Neuronal stem cell (in vitro differentiated cells): ENCODE measurements around the gene STAB1.
A peak's percentile ranks its signal among the peaks of the same experiment; 100 is the strongest.

ENCODE experiments used
- DNase-seq: peaks from one replicate; pipeline ENCODE4 v3.0.0-alpha.2; 2013; ENCODE audit warnings: low spot score
- H2AFZ ChIP-seq: one replicate; pipeline ENCODE4 v1.6.1; 2013; ENCODE audit warnings: mild to moderate bottlenecking, low read length, inconsistent platforms
- H2AK5ac ChIP-seq: 2 replicates; pipeline ENCODE4 v1.6.1; 2013; ENCODE audit warnings: low read depth, mild to moderate bottlenecking, inconsistent platforms, low read length, moderate library complexity, mixed read lengths
- H2BK120ac ChIP-seq: 2 replicates; pipeline ENCODE4 v1.6.1; 2013; ENCODE audit warnings: low read depth, mild to moderate bottlenecking, inconsistent platforms, low read length, moderate library complexity, mixed read lengths
- H2BK12ac ChIP-seq: one replicate; pipeline ENCODE4 v1.6.1; 2013; ENCODE audit warnings: low read length, inconsistent platforms
- H2BK15ac ChIP-seq: 2 replicates; pipeline ENCODE4 v1.6.1; 2013; ENCODE audit warnings: mild to moderate bottlenecking, low read length, inconsistent platforms, mixed read lengths
- H2BK5ac ChIP-seq: one replicate; pipeline ENCODE4 v1.6.1; 2013; ENCODE audit warnings: inconsistent platforms, mild to moderate bottlenecking, low read length, moderate library complexity
- H3K14ac ChIP-seq: one replicate; pipeline ENCODE4 v1.6.1; 2013; ENCODE audit warnings: low read length, inconsistent platforms
- H3K18ac ChIP-seq: 2 replicates; pipeline ENCODE4 v1.6.1; 2013; ENCODE audit warnings: low read length, inconsistent platforms
- H3K23ac ChIP-seq: 2 replicates; pipeline ENCODE4 v1.6.1; 2013; ENCODE audit warnings: low read depth, mild to moderate bottlenecking, mixed read lengths, low read length, inconsistent platforms; ENCODE audit not compliant: poor library complexity
- H3K27ac ChIP-seq: replicated peaks from 3 replicates; pipeline ENCODE4 v1.5.1; 2013; ENCODE audit warnings: low read length, inconsistent platforms
- H3K27me3 ChIP-seq, 3 experiments: 2 replicates each; pipeline ENCODE4 v1.6.1; 2013; ENCODE audit warnings: low read length in 3 of 3, mild to moderate bottlenecking in 2 of 3, inconsistent platforms in 1 of 3, low read depth in 1 of 3, mixed read lengths in 1 of 3, moderate library complexity in 1 of 3; ENCODE audit not compliant: control insufficient read depth in 3 of 3, insufficient read depth in 3 of 3
- H3K36me3 ChIP-seq, 2 donors: replicated peaks in 1 of 2; 2 replicates each; pipeline ENCODE4 v1.6.1; 2013; ENCODE audit warnings: low read length in 2 of 2; ENCODE audit not compliant: control insufficient read depth in 2 of 2, insufficient read depth in 2 of 2
- H3K4ac ChIP-seq: 2 replicates; pipeline ENCODE4 v1.6.1; 2013; ENCODE audit warnings: inconsistent platforms, mild to moderate bottlenecking, low read length, moderate library complexity
- H3K4me1 ChIP-seq, 2 donors: 1 replicate in 1 of 2; 2 replicates in 1 of 2; pipeline ENCODE4 v1.6.1; 2013; ENCODE audit warnings: low read length in 2 of 2, low read depth in 1 of 2; ENCODE audit not compliant: control insufficient read depth in 2 of 2, insufficient read depth in 1 of 2
- H3K4me2 ChIP-seq: one replicate; pipeline ENCODE4 v1.6.1; 2013; ENCODE audit warnings: mild to moderate bottlenecking, low read length, inconsistent platforms; ENCODE audit not compliant: insufficient read depth, poor library complexity, severe bottlenecking
- H3K4me3 ChIP-seq, 2 donors: 2 replicates each; pipeline ENCODE4 v1.5.1; 2013; ENCODE audit warnings: low read length in 2 of 2, mild to moderate bottlenecking in 2 of 2, inconsistent platforms in 1 of 2, moderate library complexity in 1 of 2
- H3K79me1 ChIP-seq: one replicate; pipeline ENCODE4 v1.6.1; 2013; ENCODE audit warnings: low read depth, mild to moderate bottlenecking, inconsistent platforms, low read length, moderate library complexity
- H3K9ac ChIP-seq: one replicate; pipeline ENCODE4 v1.6.1; 2013; ENCODE audit warnings: mild to moderate bottlenecking, low read depth, low read length, inconsistent platforms; ENCODE audit not compliant: poor library complexity
- H3K9me3 ChIP-seq, 2 donors: replicated peaks in 1 of 2; 2 replicates each; pipeline versions ENCODE3 to v1.6.1; 2013; ENCODE audit warnings: low read length in 2 of 2, mild to moderate bottlenecking in 2 of 2, inconsistent platforms in 1 of 2, low read depth in 1 of 2, mixed read lengths in 1 of 2, moderate library complexity in 1 of 2; ENCODE audit not compliant: control insufficient read depth in 2 of 2, insufficient read depth in 1 of 2
- H4K8ac ChIP-seq: one replicate; pipeline ENCODE4 v1.6.1; 2013; ENCODE audit warnings: low read depth, mild to moderate bottlenecking, inconsistent platforms, low read length, moderate library complexity
- H4K91ac ChIP-seq: one replicate; pipeline ENCODE4 v1.6.1; 2013; ENCODE audit warnings: low read length, low read depth, mild to moderate bottlenecking, inconsistent platforms; ENCODE audit not compliant: poor library complexity
- WGBS, 2 donors: extraction: QIAGEN DNeasy Blood & Tissue Kit; methylation state at CpG; one replicate each; pipeline ENCODE4 v1.1.7; 2013; ENCODE audit warnings: missing lambda C conversion rate in 2 of 2, mixed read lengths in 1 of 2; ENCODE audit not compliant: insufficient read length in 2 of 2, insufficient replicate concordance in 1 of 2; ENCODE audit errors: extremely low coverage in 2 of 2; 5-methylcytosine and 5-hydroxymethylcytosine counted together

The STAB1 gene

GRCh38 chr3:52523386-52524257 is 28.5 kb downstream of the STAB1 start:
- H3K23ac ChIP-seq: no peak overlapping the region

DNA sequence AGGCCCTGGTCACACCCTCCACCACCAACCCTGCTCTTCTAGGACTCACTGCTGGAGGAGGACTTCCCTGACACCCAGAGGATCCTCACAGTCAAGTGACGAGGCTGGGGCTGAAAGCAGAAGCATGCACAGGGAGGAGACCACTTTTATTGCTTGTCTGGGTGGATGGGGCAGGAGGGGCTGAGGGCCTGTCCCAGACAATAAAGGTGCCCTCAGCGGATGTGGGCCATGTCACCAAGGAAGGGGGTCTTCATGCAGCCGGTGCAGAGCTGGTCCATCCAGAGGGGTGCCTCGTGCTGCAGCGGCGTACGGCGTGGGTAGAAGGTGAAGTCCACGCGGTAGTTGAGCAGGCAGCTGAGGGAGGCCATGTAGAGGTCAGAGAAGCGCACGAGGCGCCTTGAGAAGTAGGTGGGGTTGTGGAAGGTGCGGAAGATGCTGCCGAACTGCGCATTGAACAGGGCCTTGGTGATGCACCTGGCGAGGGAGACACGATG is 29.2 kb downstream of the STAB1 start:
- H3K18ac ChIP-seq: no peak overlapping the region
- H2BK12ac ChIP-seq: no peak overlapping the region
- peaks cover 51 to 53% of the 10 kb centered on the region in 2 donors for H3K36me3 ChIP-seq
- H3K79me1 ChIP-seq: peaks cover 6% of the 10 kb centered on the region
- no peak overlapping the region for H2BK120ac ChIP-seq
- H3K27me3 ChIP-seq: no peaks in the 10 kb centered on the region
- no peak overlapping the region for H3K9ac ChIP-seq
- no peak for DNase-seq
- H2BK15ac ChIP-seq: no peak overlapping the region
- H2AFZ ChIP-seq: no peak overlapping the region
- H3K23ac ChIP-seq: no peak overlapping the region
- H3K14ac ChIP-seq: no peak overlapping the region
- H4K8ac ChIP-seq: no peak overlapping the region
- H2AK5ac ChIP-seq: no peak overlapping the region
- H3K4me3 ChIP-seq: no peak overlapping the region
- no peaks in the 10 kb centered on the region for H3K9me3 ChIP-seq
- no peak overlapping the region for H4K91ac ChIP-seq
- H3K4me1 ChIP-seq: peaks cover 9 to 24% of the 10 kb centered on the region in 2 donors
- no CpG with 5 or more reads among the region's 18 CpGs for WGBS, 2 donors
- H3K27ac ChIP-seq: no peak overlapping the region
- no peak overlapping the region for H3K4ac ChIP-seq
- no peak overlapping the region for H3K4me2 ChIP-seq
- no peak overlapping the region for H2BK5ac ChIP-seq

More at GRCh38 chr3:52523386-52524257, 28.5 kb downstream of the STAB1 start:
- Histone ChIP-seq H3K4me1 (peaks cover 11 to 24% of the 10 kb centered on the region in 2 donors), H3K9me3 (no peaks in the 10 kb centered on the region), H2BK5ac (no peak overlapping the region), H2BK120ac (no peak overlapping the region), H3K9ac (no peak overlapping the region), H2BK15ac (no peak overlapping the region), H3K36me3 (peaks cover 44 to 47% of the 10 kb centered on the region in 2 donors), H3K14ac (no peak overlapping the region), H3K79me1 (peaks cover 2% of the 10 kb centered on the region), H3K27ac (no peak overlapping the region), H4K8ac (no peak overlapping the region), H2BK12ac (no peak overlapping the region), H3K4me2 (no peak overlapping the region), H3K18ac (peak overlapping the region; percentile 64), H2AFZ (no peak overlapping the region), H2AK5ac (no peak overlapping the region), H3K27me3 (no peaks in the 10 kb centered on the region), H3K4ac (no peak overlapping the region), H4K91ac (no peak overlapping the region), H3K4me3 (no peak overlapping the region)
- no CpG with 5 or more reads among the region's 26 CpGs for WGBS, 2 donors
- DNase-seq: no peak

DNA sequence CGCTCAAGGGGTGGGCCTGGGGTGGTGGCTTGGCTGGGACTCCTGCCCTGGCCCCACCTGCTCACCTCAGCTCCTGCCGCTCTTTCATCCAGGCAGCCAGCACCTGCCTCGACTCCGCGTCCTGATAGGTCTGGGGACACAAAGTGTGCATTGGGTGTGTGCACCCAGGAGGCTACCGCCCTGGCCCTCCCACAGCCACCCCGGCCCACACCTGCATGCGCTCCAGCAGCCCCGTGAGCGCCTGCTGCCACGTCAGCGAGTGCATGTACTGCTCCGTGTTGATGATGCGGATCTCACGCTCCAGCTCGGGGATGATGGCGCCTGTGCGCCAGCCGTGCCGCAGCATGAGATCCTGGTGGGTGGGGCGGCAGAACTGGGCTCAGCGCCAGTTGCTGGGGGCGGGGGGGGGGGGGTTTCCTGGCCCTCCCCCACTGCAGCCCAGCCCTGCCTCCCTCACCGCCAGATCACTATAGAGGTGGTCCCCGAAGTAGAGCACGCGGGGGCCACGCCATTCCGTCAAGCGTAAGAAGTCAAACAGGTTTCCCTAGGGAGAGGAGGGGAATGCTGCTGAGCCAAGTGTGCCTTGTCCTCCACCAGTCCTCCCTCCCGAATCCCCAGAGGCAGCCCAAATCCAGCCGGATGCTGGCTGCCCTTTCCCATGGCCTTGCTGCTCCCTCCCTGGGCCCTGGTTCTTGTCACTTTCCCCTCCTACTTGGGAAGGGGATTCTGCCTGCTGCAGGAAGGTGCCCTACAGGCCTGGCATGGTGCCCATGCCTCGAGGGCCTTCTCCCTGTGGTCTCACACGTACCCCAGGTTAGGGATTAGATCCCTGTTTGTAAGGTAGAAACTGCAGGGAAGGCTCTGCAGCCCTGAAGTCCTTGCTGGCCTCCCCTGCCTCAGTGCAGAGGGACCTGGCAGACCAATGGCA is 29.9 kb downstream of the STAB1 start:
- H3K23ac ChIP-seq: no peak overlapping the region
- no peaks in the 10 kb centered on the region for H3K27me3 ChIP-seq
- no peak overlapping the region for H3K4me3 ChIP-seq
- WGBS, 2 donors: no CpG with 5 or more reads among the region's 34 CpGs
- H3K9me3 ChIP-seq: no peaks in the 10 kb centered on the region
- no peak overlapping the region for H3K14ac ChIP-seq
- no peak overlapping the region for H4K91ac ChIP-seq
- H2AFZ ChIP-seq: no peak overlapping the region
- no peak overlapping the region for H2BK15ac ChIP-seq
- H3K4ac ChIP-seq: no peak overlapping the region
- H3K9ac ChIP-seq: no peak overlapping the region
- H3K27ac ChIP-seq: no peak overlapping the region
- H3K4me2 ChIP-seq: no peak overlapping the region
- H4K8ac ChIP-seq: no peak overlapping the region
- no peak overlapping the region for H2BK5ac ChIP-seq
- peaks cover 9 to 24% of the 10 kb centered on the region in 2 donors for H3K4me1 ChIP-seq
- H2BK12ac ChIP-seq: no peak overlapping the region
- no peak overlapping the region for H2BK120ac ChIP-seq
- DNase-seq: no peak
- no peak overlapping the region for H2AK5ac ChIP-seq
- H3K79me1 ChIP-seq: peaks cover 13% of the 10 kb centered on the region
- peaks cover 54% of the 10 kb centered on the region in 2 donors for H3K36me3 ChIP-seq
- H3K18ac ChIP-seq: no peak overlapping the region
